Measurements from ENCODE around the gene BCL2. TPM values are rescaled to one million over a fixed set of nuclear protein-coding genes. Genes with fewer than 3 reads are reported as not detected.

Gene BCL2
- total and polyA plus RNA-seq, 2 donors from 2014 or later: 6.0 to 39.2 TPM

GRCh38 chr18:63175264-63175663 is 144.3 kb downstream of the BCL2 start:
- H3K9ac ChIP-seq (ENCODE audit: low read length in 3 of 3): no peak overlapping the region
- TF ChIP-seq CTCF (IDR thresholded peaks at IDR 0.05; ENCODE audit: borderline replicate concordance, extremely low read depth, insufficient read depth): no peak
- H3K4me1 ChIP-seq (ENCODE audit: control insufficient read depth in 2 of 3, insufficient read depth in 2 of 3, low read depth in 1 of 3, low read length in 3 of 3): peaks cover 2 to 12% (median 9%) of the 10 kb centered on the region in 3 donors
- intact Hi-C loops (cut with DNase I): no loop called here
- H3K27ac ChIP-seq (ENCODE audit: low read depth in 2 of 2, low read length in 2 of 2): no peak overlapping the region
- no peak for FAIRE-seq
- no peaks in the 10 kb centered on the region for H3K27me3 ChIP-seq (ENCODE audit: control insufficient read depth, insufficient read depth, low read length)
- H3K9me3 ChIP-seq (ENCODE audit: control insufficient read depth in 2 of 3, insufficient read depth in 1 of 3, low read length in 3 of 3): no peaks in the 10 kb centered on the region
- no peaks in the 10 kb centered on the region for H3K36me3 ChIP-seq (ENCODE audit: control insufficient read depth in 2 of 3, insufficient read depth in 3 of 3, low read length in 3 of 3)
- no peak for DNase-seq
- H3K4me3 ChIP-seq (ENCODE audit: low read length in 3 of 3): no peak overlapping the region

- Histone ChIP-seq H3K4me1 (ENCODE audit: control insufficient read depth in 2 of 3, insufficient read depth in 2 of 3, low read depth in 1 of 3, low read length in 3 of 3) (peaks cover 2 to 9% (median 8%) of the 10 kb centered on the region in 3 donors), H3K27ac (ENCODE audit: low read depth in 2 of 2, low read length in 2 of 2) (no peak overlapping the region), H3K9me3 (ENCODE audit: control insufficient read depth in 2 of 3, insufficient read depth in 1 of 3, low read length in 3 of 3) (no peaks in the 10 kb centered on the region), H3K36me3 (ENCODE audit: control insufficient read depth in 2 of 3, insufficient read depth in 3 of 3, low read length in 3 of 3) (no peaks in the 10 kb centered on the region), H3K4me3 (ENCODE audit: low read length in 3 of 3) (no peak overlapping the region), H3K27me3 (ENCODE audit: control insufficient read depth, insufficient read depth, low read length) (no peaks in the 10 kb centered on the region), H3K9ac (ENCODE audit: low read length in 3 of 3) (no peak overlapping the region)
- intact Hi-C loops (cut with DNase I): no loop called here
- no peak for TF ChIP-seq CTCF (IDR thresholded peaks at IDR 0.05; ENCODE audit: borderline replicate concordance, extremely low read depth, insufficient read depth)
- DNase-seq: no peak
- no peak for FAIRE-seq
Measured at GRCh38 chr18:63173983-63174382, 145.6 kb downstream of the BCL2 start.

GRCh38 chr18:63169853-63170252 is 149.7 kb downstream of the BCL2 start:
- FAIRE-seq (no peak), DNase-seq (no peak)
- H3K36me3 ChIP-seq (ENCODE audit: control insufficient read depth in 2 of 3, insufficient read depth in 3 of 3, low read length in 3 of 3): no peaks in the 10 kb centered on the region
- H3K27ac ChIP-seq (ENCODE audit: low read depth in 2 of 2, low read length in 2 of 2): no peak overlapping the region
- no peaks in the 10 kb centered on the region for H3K9me3 ChIP-seq (ENCODE audit: control insufficient read depth in 2 of 3, insufficient read depth in 1 of 3, low read length in 3 of 3)
- H3K4me1 ChIP-seq (ENCODE audit: control insufficient read depth in 2 of 3, insufficient read depth in 2 of 3, low read depth in 1 of 3, low read length in 3 of 3): no peaks in the 10 kb centered on the region
- H3K27me3 ChIP-seq (ENCODE audit: control insufficient read depth, insufficient read depth, low read length): no peaks in the 10 kb centered on the region
- no peak overlapping the region for H3K9ac ChIP-seq (ENCODE audit: low read length in 3 of 3)
- intact Hi-C loops (cut with DNase I): no loop called here
- no peak for TF ChIP-seq CTCF (IDR thresholded peaks at IDR 0.05; ENCODE audit: borderline replicate concordance, extremely low read depth, insufficient read depth)
- no peak overlapping the region for H3K4me3 ChIP-seq (ENCODE audit: low read length in 3 of 3)

- intact Hi-C loops (cut with DNase I): no loop called here
- no peak for TF ChIP-seq CTCF (IDR thresholded peaks at IDR 0.05; ENCODE audit: borderline replicate concordance, extremely low read depth, insufficient read depth)
- no peaks in the 10 kb centered on the region for H3K9me3 ChIP-seq (ENCODE audit: control insufficient read depth in 2 of 3, insufficient read depth in 1 of 3, low read length in 3 of 3)
Measured at GRCh38 chr18:63168287-63168686, 151.3 kb downstream of the BCL2 start.

More at GRCh38 chr18:63168287-63168686, 151.3 kb downstream of the BCL2 start:
- Histone ChIP-seq H3K36me3 (ENCODE audit: control insufficient read depth in 2 of 3, insufficient read depth in 3 of 3, low read length in 3 of 3) (no peaks in the 10 kb centered on the region), H3K27ac (ENCODE audit: low read depth in 2 of 2, low read length in 2 of 2) (no peak overlapping the region), H3K27me3 (ENCODE audit: control insufficient read depth, insufficient read depth, low read length) (no peaks in the 10 kb centered on the region), H3K4me1 (ENCODE audit: control insufficient read depth in 2 of 3, insufficient read depth in 2 of 3, low read depth in 1 of 3, low read length in 3 of 3) (no peaks in the 10 kb centered on the region), H3K9ac (ENCODE audit: low read length in 3 of 3) (no peak overlapping the region), H3K4me3 (ENCODE audit: low read length in 3 of 3) (no peak overlapping the region)
- no peak for FAIRE-seq
- no peak for DNase-seq
